Kasumi-1 (cell line): ENCODE measurements around the gene FBXW10B.
"Not testable (repeated sequence)": the region's sequence is repeated elsewhere in the genome, so short reads cannot be mapped to it uniquely, and the experiment has no call there.

ENCODE experiments used
- DNase-seq, 2 experiments: peaks; one replicate each; lab custom pipeline; 2025; lab: John Stamatoyannopoulos, UW

FBXW10B gene, protein sequence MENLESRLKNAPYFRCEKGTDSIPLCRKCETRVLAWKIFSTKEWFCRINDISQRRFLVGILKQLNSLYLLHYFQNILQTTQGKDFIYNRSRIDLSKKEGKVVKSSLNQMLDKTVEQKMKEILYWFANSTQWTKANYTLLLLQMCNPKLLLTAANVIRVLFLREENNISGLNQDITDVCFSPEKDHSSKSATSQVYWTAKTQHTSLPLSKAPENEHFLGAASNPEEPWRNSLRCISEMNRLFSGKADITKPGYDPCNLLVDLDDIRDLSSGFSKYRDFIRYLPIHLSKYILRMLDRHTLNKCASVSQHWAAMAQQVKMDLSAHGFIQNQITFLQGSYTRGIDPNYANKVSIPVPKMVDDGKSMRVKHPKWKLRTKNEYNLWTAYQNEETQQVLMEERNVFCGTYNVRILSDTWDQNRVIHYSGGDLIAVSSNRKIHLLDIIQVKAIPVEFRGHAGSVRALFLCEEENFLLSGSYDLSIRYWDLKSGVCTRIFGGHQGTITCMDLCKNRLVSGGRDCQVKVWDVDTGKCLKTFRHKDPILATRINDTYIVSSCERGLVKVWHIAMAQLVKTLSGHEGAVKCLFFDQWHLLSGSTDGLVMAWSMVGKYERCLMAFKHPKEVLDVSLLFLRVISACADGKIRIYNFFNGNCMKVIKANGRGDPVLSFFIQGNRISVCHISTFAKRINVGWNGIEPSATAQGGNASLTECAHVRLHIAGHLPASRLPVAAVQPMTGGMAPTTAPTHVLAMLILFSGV

DNA sequence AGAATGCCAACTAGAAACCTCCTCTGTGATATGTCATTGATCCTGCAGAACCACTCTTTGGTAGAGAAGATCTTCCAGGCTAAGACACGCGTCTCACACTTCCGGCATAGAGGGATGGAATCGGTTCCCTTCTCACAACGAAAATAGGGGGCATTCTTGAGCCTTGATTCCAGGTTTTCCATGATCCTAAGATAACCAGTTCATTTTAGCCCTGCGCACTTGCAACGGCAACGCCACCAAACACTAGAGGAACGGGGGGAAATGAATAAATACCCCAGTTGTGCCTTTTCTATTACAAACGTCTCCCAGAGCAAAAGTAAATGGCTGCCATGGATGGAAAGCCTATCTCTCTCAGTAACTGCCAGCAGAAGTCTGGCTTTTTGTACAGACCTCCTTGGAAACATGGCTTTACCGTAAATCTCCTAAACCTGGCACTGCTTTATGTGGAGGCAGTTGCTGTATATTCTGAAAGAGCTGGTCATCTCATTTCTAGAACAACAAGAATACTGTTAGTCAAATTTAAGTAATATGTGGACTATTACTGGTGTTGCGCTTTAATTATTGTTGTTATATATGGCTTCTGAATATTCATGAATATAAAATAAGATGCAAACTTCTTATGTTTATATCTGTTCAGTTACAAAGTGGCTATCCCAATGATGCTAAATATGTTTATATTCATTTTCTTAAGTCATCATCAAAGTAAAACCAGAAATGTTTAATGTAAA lies at the start of gene FBXW10B:
TSS of gene FBXW10B (minus strand) at position 374 of the 728 bp plus-strand sequence. CDS start at position 182, 192 bp downstream.
- not testable (repeated sequence) for DNase-seq

DNA sequence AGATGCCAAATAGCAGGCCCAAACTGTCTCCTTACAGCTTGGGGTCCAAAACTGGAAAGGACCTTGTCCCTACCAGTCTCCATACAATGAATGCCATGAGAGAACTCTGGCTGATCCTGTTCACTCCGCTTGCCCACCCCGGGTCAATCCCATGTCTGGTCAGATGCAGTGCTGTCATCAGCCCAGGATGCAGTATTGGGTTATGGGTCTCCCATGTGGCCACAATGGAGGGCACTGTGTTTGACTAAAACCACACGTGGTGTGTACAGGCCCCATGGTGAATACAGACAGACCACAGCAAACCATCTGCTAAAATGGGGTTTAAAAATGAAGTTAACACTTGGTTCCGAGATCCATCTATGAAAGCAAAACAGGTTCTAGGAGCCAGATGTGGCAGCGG lies 44.2 kb upstream of the FBXW10B start:
- DNase-seq: no peak

DNA sequence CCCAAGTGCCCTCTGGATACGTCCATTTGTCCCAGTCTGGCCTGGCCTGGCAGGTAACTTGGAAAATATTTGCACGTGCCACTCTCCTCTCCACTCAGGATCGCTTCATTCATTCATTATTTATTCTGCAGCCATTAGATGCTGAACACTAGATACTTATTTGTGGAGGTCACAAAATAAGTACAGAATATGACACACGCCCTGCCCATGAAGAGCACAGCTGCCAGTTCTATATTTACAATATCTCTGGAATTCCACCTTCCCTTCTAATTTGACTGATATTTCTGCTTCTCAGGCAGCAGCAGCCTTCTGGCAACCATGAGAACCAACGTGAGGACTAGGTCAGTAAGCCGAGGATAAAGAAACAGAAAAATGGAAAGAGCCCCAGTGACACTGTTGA lies 43.7 kb upstream of the FBXW10B start:
- no peak for DNase-seq

DNA sequence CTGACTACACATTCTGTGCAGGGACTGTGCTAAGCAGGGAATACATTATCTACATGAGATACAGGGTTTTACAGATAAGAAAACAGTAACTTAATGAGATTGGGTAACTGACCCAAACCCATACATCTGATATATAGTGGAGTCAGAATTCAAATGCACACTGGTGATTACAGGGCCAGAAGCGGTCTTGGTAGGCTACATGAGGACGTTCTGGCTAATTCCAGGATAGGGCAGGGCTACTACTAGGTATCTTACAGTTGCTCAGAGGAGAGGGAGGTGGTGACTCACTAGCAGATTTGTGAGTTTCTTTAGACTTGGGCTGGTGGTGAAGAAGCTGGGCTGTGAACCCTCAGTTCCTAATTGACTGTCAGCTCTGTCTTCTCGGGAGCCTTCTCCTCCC lies 43.2 kb upstream of the FBXW10B start:
- no peak for DNase-seq

DNA sequence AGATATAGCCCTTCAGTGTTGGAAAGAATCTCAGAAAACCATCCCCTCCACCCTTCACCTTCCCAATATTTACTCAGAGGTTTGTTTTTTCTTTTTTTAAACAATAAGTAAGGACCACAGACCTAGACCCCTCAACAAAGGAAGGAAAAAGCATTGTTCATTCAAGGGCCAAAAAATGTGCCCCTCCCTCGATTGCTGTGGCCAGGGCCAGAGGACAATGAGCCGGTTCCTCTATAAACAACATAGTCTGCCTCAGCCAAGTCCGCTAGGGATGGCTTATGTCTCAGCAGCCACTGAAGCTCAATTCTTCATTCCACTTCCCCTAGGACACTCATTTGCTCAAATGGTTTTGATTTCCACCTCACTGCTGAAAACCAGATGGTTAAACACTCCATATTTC lies 40.6 kb upstream of the FBXW10B start:
- no peak for DNase-seq

DNA sequence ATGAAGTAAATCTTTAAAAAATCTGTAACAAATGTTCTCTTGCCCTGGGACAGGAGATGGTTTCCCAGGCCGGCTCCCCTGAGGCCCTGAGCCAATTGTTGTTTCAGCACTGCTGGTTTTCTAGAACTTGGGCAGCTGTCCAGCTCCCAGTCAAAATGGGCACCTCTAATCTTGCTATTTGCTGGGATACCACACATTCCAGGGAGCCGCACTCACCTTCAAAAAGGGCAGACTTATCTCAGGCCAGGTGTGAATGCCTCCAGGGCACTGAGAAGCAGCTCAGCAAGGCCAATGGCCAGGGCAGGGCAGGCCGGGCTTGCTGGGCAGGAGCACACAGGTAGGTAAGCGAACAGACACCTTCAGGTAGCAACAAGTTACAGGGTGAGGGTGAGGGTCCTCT lies 40.2 kb upstream of the FBXW10B start:
- DNase-seq: no peak

DNA sequence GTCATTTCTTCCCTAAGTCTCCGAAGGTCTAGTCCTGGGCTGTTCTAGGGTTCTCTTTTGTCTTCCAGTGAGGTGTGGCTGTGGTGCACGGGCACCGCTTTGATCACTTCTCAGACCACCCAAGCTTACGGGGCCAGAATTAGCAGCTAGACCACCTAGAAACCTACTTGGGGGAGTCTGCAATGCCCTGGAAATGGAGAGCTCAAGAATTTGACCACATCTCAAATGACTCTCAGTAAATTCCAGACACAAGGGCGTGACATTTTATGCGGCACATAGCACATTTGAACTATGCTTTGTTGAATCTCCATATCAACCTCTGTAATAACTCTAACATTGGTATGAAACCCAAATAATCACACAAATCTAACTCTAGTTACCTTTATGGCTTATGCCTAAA lies 39.7 kb upstream of the FBXW10B start:
- no peak for DNase-seq

DNA sequence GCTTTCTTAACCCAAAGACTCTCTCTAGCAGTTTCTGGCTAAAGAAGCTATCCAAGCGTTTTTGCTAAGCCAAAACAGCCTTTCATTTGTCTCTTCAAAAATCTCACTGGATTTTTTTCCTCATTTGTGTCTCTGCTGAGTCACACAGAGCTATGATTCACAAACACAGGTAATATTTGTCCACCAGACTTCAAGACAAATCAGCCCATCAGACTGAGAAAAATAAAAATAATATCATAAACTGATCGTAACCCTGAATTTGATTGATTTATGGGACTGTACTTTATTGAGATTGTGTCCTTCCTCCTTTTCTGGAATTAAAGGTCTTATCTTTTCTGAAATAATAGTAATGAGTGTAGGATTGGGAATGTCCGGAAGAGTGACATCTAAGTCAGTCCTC lies 38.8 kb upstream of the FBXW10B start:
- no peak for DNase-seq

DNA sequence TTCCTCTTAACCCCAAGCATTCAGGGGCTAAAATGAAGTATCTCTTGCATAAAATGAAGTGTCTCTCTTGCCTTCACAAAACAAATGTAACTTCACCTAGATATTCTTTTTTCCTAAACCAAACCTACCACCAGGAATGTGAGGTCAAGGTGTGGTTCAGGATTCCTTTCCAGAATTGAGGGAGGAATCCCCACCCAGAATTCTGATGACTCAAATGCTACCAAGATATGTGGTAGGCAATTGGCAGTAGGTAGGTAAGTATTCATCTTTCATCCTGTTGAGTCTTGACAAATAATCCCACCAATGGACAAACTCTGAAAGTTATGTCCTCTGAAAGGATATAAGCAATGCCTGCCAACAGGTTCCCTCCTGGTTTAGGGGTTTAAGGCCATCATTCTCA lies 38.4 kb upstream of the FBXW10B start:
- DNase-seq: no peak

DNA sequence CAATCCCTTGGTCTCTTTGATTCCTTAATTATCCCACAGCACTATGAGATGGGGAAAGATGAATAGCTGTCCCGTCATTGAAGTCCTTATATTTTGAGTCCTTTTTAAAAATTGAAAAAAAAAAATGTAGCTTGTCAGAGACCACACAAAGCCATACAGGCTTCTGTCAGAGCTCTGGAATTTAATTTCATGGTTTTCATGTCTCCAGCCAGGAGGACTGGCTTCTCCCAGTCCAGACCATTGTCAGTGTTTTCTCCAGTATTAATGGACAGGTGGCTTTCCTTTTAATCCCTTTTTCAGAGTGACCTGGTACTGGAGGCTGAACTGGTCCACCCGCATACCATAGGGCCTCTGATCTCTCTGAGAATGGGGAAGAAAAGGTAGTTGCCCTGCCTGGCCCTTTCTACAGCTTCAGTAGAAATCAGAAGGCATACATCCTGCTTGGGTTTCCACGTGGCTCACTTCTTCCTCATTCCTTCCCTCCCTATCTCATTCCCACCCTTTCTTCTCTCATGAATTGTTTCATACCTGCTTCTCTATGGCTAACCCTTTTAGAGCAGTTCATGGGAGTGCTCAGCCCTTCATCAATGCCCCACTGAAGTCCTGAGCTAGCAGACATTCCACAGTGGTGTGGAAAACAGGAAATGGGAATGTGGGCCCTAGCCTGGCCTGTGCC lies 35.5 kb upstream of the FBXW10B start:
- DNase-seq: no peak

DNA sequence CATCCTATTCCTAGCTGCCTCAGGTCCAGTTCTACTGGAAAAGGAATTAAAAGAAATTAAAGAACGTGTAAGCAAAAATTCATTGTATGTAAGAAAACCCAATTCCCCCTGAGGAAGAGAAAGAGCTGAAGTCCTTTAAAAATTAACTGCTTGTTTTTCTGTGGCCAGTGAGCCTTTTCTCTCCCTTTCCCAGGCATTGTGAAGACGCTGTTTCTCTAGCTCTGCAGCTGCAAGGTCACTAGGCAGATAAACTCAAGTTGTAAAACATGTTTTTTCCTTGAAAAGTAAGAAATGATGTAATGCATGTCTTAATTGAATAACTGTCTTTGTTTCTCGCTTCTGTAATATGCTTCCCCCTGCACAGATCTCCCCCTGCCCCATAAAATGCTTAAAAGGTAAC lies 34.9 kb upstream of the FBXW10B start:
- DNase-seq: not testable (repeated sequence)

DNA sequence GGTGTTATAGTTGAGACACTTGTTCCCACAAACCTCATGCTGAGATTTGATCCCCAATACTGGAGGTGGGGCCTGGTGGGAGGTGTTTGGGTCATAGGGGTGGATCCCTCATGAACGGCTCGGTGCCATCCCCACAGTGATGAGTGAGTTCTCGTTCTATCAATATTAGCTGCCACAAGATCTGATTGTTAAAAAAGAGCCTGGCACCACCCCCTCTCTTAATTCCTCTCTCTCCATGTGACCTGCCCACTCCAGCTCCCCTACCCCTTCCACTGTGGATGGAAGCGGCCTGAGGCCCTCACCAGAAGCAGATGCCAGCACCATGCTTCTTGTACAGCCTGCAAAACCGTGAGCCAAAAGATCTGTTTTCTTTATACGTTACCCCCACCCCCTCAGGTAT lies 33.5 kb upstream of the FBXW10B start:
- no peak for DNase-seq

DNA sequence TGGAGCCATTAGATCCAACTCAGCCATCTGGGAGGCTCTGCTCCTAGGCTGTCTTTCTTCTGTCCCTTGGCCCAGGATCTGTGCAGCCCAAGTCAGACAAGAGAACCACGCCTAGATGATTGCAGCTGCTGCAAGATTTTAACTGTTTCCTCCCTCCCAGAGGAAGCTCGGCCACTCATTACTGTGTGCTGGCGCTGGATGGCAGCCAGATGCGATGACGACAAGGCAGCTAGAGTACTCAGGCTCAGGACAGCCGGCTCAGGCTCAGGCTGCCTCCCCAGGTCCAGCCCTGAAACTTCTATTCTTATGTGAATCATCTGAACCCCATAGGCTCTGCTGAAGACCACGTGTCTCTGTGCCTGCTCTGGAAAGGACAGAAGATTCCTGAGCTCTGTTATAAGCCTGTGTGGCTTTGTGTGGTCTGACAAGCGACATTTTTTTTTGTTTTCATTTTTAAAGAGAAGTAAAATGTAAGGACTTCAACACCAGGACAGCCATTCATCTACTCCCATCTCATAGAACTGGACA lies 32.1 kb upstream of the FBXW10B start:
- DNase-seq: peak; percentile 80 to 82

DNA sequence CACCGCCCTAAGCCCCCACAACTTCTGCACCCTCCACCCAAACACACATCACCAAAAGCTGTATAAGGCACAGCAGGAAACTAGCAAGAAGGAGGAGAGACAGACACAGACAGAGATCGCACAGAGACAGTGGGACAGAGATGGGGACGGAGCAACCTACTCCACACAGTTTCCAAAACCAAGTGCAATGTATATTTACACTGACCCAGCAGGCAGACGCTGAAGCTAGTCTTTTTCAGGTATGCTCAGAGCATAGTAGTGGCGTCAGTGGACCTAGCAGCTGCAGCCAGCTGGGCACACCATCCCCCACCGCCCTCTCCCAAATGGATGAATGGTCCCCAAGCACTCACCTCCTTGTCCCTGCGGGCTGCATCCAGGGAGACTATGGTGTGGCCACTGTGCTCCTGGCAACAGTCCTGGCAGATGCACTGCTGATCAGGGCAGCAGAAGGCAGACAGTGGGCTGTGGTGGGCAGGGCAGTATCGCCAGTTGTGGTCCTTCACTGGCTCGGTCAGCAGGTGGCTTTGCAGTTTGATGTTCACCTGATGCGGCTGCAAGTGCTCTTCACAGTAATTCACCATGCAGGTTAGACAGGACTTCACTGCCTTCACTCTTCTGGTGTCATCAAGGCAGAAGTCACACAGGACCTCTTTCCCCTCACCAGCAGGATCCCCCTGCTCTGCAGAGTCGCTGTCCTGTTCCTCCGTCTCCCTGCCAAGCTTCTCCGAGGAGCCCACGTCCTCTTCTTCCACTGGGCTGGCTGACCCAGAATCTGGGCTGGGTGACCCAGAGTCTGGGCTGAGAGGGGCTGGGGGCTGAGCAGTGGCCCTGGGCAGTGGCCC lies 31.5 kb upstream of the FBXW10B start:
- no peak for DNase-seq

DNA sequence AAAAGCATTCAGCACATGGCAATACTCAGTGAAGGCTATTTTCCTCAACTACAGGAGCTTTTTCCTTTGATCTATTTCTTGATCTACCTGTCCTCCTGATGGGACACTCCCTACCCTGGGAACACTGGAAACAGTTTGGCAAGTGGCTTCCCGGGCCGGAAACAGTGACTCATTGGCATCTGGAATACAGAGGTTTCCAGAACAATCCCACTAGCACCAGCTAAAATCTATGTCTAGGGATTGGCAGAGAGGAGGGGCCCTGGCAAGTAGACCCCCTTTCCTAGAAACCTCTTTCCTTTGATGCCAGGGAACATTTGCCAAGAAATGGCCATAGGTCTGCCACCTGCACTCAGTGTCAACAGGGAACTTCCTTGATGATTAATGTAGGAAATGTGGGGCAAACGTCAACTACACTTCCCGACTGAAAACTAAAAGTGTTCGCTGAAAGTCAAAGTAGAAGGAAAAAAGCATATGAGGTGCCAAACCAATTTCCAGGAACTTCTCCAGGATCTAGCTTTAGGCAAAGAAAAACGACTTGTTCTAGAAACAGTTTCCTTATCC lies 30.4 kb upstream of the FBXW10B start:
- no peak for DNase-seq

DNA sequence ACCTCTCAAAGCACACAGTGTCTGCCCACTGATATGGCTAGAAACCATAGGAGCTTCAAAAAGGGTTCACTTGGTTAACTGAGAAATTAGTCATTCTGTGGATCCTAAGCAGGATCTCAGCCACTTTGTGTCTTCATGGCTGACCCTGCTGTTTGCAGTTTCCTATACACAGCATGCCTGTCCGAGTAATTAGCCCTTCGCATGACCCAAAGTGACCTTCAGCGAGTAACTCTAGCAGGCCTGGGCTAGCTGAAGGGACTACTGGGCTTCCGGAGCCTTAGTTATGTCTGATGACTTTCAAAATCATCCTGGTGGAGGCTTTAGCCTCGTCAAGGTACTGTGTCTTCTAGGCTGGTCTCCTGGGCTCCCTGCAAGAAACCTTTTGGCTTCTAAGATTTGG lies 28.9 kb upstream of the FBXW10B start:
- DNase-seq: no peak

DNA sequence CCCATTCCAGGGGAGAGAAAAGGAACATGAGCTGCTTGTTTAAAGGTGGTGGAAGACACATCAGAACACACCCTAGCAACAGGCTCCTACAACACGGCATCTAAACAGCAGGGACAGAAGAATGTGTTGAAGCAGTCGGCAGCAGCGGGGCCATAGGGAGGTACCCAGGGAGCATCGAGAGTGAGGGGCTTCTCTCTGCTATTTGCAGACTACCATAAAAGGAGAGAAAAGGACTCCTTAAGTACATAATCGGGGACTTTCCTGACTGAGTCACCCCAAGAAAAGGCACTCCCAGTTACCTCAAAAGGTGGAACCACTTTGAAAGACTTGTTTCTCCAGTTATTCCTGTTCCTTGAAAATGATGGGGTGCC lies 26.4 kb upstream of the FBXW10B start:
- DNase-seq: not testable (repeated sequence)

DNA sequence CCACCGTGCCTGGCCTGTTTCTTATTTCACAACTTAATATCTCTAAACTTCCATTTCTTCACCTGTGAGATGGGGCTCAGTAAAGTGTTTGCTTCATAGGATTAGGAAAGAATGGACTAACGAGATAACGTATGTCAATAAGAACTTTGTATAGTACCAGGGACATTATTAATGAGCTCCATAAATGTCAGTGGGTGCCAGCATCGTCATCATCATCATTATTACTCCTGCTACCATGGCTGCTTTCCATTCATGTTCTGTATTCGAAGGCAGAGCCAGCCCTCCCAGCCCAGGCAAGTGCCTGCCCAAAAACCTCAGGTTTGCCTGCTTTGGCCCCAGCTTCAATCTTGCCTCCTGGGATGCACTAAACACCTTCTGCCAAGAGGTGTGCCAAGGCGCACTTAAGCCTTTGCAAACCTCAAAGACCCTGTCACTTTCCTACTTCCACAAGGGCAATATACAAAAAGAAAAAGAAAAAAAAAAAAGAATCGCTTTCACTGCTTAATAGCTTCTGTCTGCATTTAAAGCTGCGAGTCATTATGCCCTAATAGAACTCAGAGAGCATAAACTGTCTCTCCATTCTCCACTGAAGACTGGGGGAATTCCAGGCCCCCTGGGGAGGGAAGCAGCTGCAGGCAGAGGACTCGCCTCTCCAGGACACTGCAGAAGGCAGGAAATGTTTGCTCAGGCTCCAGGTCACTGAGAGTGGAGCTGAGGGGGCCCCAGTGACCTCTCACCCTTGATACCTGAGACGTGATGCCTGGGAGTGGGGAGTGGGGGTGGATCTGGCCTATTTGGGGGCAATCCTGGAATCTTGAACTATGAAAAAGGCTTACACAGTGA lies 25.8 kb upstream of the FBXW10B start:
- not testable (repeated sequence) for DNase-seq

DNA sequence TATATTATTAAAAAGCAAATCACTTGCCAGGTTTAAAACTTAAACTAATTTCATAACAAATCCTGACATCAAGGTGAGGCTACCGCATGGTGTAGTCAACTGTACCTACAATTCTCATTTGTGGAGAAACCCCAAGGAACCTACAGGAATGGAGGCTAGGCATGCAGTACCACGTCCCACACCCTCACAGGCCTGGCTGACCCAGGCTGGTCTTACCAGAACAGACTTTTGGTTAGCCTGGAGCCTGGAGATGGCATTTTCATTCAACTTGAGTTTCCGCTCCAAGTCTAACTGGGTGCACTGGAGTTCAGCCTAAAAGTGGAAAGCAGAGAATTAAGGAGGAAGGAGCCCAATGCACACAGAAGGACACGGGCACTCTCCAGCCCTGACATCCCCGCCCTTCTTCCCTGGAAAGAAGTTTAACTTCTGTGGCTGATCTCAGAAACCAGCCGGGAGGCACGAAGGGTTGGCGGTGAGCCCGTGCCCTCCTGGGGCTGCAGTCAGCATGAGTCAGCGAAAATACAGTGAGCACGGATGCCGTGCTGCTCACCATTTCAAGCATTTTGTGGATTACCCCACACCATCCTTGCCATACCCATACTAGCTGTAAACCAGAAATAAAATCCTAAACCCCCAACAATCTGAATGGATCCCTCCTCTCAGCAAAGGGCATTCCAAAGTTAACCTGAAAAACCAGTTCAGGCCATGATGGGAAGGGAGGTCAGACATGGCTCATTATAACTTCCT lies 23.2 kb upstream of the FBXW10B start:
- not testable (repeated sequence) for DNase-seq
